GM20431 (cell line): ENCODE data around the gene SLC2A5.
"Not testable (repeated sequence)": the region's sequence is repeated elsewhere in the genome, so short reads cannot be mapped to it uniquely, and the experiment has no call there.

ENCODE experiments used
- in situ Hi-C: fragments of 300-500 bp; cut with MseI, MboI; formaldehyde crosslinking; loops from one replicate; pipeline ENCODE4 v1.15.0; 2020; ENCODE audit warnings: low sequenced_read_pairs; ENCODE audit not compliant: unreplicated experiment

Gene SLC2A5

GRCh38 chr1:9039761-9040658, 29.4 kb downstream of the SLC2A5 start:
- in situ Hi-C loops = no loop called here

DNA sequence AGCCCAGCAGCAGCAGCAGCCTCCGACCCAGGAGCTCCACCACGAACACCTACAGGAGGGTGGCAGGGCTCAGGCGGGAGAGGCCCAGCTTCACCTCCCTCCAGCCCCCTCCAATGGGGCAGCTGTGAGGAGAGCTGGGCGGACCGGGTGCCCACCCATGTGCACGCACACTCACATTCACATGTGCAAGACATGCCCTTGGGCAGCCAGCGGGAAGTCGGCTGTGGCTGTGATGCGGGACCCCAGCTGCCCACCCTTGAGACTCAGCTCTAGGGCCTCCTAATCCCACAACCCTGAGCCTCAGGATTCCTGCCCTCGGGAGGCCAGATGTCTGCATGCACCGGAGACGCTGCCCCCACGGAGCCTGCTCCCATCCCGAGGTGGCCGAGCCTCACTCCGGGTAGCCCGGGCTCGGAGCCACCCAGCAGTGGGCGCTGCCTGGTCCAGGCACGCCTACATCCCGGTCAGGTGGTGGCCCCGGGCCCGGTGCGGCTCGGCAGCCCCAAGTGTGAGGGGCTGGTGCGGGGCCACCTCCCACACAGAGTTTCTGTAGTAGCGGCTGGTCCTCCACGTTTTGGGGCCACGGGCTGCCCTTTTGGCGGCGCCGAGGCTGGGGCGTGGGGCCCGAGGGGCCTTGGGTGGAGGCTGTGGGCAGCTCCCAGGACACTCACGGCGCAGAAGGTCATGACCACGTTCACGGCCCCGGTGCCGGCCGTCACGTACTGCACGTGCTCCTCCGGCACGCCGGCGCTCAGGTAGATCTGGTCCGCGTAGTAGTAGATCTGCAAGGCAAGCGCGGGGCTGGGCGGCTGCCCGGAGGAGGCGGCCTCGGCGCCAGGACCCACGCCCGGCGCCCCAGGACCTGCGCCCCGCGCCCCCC, 30.3 kb downstream of the SLC2A5 start:
- in situ Hi-C loops = no loop called here

DNA sequence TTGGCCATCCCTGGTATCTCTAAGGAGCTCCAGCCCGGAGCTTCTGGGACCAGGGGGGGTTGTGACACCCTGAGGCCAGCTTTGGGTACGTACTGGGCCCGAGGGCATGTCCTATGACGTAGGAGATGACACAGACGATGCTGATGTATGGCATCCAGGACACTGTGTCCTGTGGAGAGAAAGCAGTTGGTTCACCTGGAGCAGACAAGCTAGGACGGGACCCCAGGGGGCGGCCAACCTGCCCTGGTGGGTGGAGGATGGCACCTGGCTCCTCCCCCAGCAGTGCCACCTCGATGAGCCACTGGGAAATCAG, 31.1 kb downstream of the SLC2A5 start:
- in situ Hi-C loops = no loop called here

GRCh38 chr1:9037476-9038337, 31.7 kb downstream of the SLC2A5 start:
- in situ Hi-C loops = no loop called here

DNA sequence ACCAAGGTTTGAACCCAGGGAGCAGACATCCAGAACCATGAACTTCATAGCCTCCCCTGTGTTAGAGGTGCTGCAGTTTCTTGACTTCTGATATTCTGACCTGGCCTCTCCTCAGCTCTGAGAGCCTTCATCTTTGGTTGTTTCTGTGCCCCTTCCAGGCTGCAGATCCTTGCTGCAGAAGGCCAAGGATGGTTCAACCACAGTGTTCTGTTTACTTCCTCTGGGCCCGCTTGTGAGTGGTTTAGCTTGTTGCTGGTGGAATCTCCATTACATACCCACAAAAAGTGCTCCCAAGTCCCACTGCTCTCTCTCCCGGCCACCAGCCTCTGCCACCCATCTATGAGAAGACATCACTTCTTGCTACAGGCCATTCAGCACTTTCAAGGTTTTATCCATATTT, 34.2 kb downstream of the SLC2A5 start:
- in situ Hi-C loops = no loop called here

DNA sequence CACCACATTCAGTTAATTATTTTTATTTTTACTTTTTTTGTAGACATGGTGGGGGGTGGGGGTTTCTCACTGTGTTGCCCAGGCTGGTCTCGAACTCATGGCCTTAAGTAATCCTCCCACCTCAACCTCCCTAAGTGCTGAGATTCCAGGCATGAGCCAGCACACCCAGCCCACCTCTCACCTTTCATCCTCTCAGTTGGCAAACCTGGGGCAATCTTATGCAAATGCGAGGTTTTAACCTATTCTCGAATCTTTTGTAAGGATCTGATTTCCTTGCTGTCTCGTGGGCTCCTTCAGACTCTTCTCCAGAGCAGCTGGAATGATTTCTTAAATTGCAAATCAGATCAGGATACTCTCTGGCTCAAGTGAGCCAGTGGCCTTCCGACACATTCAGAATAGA, 36.1 kb downstream of the SLC2A5 start:
- in situ Hi-C loops = no loop called here

DNA sequence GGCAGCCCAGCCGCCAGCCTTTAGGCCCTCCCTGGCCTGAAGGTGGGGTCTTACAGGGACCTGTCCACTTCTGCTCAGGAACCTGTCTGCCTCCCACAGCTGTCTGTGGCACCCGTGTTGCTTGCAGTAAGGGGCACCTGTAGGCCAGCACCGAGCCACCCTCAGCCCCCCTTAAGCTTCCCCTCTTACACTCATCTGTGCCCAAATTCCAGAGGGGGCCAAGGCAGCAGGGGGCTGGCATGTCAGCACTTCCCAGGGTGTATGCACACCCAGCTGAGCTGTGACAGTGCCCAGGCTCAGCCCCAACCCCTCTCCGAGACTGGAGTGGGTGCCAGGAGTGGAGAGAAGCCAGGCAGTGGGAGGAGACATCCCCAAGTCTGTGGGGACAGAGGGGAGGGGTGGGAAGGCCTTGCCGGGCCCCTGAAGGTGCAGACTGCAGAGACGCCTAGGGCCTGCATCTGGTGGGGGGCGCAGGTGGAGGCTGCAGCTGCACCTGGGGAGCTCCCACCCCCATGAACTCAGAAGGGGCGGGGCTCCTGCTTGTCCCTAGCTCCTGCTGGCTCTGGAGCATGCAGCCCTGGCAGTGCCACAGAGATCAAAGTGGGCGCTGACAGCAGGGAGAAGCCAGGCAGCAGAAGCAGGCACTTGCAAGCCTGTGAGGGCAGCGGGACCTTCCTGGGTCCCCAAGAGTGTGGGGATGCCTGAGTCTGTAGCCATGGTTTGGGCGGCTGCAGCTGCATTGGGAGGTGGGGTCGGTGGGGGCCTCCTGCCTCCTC, 37.8 kb downstream of the SLC2A5 start:
- in situ Hi-C loops = no loop called here

DNA sequence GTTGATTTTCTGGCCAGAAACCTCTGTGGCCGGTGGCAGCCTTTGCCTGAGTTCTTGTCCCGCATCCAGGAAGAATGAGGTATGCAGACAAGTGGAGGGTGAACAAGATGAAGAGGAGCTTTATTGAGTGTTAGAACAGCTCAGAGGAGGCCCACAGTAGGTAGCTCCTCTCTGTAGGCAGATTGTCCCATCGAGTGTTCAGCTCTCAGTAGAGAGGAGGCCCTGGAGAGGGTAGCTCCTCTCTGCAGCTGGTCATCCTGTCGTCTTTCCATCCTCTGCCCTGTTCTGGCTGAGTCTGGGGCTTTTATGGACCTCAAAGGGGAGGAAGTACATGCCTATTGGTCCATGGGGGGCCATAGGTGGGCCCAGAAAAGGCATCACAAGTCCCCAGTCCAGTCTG, 38.4 kb downstream of the SLC2A5 start:
- in situ Hi-C loops = not testable (repeated sequence)

DNA sequence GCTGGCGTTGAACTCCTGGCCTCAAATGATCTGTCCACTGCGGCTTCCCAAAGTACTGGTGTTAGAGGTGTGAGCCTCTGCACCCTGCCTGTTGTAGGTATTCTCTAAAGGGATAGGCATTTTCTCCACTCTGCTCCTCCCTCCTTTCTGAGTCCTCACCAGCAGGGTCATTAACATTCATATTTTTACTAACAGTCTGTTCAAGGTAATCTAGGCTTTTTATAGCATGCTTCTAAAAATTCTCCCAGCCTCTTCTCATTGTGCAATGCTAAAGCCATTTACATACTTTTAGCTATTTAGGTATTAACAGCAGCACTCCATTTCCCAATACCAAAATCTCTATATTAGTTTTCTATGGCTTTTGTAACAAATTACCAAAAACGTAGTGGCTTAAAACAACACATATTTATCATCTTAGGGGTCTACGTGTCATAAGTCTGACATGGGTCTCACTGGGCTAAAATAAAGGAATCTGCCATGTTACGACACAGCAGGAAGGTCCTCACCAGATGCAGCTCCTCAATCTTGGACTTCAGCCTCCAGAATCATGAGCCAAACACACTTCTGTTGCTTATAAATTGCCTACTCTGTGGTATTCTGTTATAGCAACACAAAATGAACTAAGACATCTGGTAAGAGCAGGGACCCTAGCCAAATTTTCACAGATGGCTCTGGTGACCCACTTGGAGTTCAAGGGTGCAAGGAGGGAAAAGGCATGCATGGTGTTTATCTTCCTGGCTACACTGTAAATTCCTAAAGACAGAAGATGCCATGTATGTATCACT, 40.3 kb downstream of the SLC2A5 start:
- in situ Hi-C loops = no loop called here

DNA sequence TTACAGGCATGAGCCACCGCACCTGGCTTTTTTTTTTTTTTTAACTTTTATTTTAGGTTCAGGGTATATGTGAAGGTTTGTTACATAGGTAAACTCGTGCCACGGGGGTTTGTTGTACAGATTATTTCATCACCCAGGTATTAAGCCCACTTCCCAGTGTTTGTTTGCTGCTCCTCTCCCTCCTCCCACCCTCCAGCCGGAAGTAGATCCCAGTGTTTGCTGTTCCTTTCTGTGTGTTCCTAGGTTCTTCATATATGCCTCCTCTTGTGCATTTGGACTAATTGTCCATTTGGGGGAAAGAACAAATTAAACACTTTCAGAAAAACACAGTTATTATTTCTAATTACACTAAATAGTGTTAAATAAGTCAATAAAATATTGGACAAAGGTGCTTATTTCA, 42.1 kb downstream of the SLC2A5 start:
- in situ Hi-C loops = no loop called here

- in situ Hi-C loops = no loop called here
These were observed 44.0 kb downstream of the SLC2A5 start for GRCh38 chr1:9025449-9025848.

GRCh38 chr1:9024837-9025236, 44.6 kb downstream of the SLC2A5 start:
- in situ Hi-C loops = no loop called here

DNA sequence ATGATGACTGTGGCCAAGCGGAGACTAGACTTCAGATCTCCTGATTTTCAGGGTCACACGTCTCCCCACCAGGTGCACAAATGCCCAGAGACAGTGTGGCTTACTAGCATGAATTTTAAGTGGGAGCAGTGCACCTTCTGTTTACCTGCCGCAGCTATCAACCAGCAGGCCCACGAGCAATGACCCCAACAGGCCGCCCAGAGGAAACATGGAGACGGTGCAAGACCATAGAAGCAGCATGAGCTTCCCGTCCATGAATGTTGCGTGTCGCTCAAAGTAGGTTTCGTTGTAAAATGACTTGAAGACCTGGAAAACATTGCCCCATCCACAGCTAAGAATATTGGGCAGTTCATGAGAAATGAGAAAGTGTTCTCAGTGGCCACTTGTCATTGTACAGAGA, 46.7 kb downstream of the SLC2A5 start:
- in situ Hi-C loops = no loop called here

DNA sequence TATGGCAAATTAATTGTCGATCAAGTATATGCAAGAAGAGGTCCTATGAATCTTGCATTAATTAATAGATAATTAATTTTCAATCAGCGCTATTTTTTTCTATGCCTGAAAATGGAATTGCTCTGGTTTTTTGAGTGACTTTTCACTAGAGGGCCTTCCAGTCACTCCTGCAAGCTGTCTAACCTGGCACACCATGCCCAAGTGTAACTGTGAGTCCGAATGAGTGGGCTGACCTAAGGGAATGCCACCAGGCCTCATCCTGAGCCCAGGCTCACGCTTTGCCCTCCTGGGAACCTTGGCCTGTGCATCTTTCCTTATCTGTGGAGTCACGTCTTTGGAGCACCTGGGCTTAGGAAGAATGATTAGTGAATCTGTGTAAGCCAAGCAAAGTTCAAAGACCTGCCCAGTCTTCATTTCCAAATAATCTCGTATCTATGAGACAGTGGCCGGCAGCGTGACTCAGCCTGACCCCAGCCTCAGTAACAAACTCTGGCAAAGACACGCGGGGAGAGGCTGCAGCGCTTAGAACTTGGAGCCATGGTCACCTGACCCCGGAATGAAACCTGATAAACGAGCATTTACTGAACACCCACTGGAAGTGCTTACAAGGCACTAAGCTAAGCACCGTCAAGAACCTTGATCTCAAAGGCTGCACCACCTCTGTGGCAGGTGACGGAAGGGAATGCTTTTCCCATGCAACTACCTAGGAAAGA, 47.3 kb downstream of the SLC2A5 start:
- in situ Hi-C loops = not testable (repeated sequence)

DNA sequence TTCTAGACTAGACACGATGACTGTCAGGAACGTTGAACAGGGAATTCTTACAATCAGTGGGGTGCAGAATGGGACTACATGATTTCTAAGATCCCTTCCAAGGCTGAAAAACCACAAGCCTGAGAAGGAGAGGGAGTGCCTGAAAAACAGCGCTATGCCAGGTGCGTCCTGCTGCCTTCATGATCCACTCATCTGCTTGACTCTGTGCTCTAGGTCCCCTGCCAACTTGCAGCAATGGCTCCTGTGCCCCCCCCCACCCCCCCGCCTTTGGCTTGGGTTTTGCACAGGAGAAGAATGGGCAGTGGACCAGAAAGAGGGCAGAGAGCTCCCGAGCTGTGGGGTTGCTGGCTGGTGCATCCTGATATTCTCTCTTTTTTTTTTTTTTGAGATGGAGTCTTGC, 49.1 kb downstream of the SLC2A5 start:
- in situ Hi-C loops = no loop called here

DNA sequence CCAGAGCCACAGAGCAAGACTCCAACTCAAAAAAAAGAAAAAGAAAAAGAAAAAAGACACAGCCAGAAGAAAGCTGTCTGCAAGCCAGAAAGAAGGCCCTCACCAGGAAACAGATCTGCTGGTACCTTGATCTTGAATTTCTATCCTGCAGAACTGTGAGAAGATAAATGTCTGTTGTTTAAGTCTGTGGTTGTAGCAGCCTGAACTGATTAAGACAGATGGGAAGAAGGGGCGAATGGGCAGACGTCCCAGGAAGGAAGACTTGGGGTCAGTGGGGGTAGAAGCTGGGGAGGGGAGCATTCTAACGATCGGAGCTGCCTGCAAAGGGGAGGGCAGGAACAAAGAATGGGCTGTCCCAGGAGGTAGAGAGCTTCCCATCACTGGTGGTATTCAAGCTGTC, 49.5 kb downstream of the SLC2A5 start:
- in situ Hi-C loops = no loop called here

- in situ Hi-C loops = no loop called here
These were observed 51.1 kb downstream of the SLC2A5 start for GRCh38 chr1:9018333-9018732.

DNA sequence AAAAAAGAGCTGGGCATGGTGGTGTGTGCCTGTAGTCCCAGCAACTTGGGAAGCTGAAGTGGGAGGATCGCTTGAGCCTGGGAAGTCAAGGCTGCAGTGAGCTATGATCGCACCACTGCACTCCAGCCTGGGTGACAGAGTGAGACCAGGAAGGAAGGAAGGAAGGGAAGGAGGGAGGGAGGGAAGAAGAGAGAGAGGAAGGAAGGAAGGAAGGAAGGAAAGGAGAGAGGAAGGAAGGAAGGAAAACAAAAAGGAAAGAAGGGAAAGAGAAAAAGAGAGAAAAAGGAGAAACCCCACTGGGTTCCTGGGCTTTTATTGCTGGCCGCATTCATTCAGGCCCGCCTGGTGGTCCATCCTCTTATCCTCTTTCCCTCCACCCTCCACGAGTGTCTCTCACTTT, 53.0 kb downstream of the SLC2A5 start:
- in situ Hi-C loops = no loop called here
